SH-SY5Y (cell line): ENCODE data around the gene PEDS1.

Experiments
- GATA2 ChIP-seq: IDR thresholded peaks from 2 replicates; pipeline ENCODE4 v1.6.1; 2011; ENCODE audit warnings: mild to moderate bottlenecking, low read depth, low read length
- GATA3 ChIP-seq: IDR thresholded peaks from 2 replicates; pipeline ENCODE4 v1.6.1; 2011; ENCODE audit warnings: low read depth, mild to moderate bottlenecking, low read length, moderate library complexity

Gene PEDS1

GRCh38 chr20:50133474-50134217 lies 19.9 kb downstream of the PEDS1 start:
- TF ChIP-seq GATA2 (no peak), GATA3 (no peak)

- TF ChIP-seq GATA2 (no peak), GATA3 (no peak)
Observed at GRCh38 chr20:50133041-50133440, 20.5 kb downstream of the PEDS1 start.

- TF ChIP-seq GATA3 (no peak), GATA2 (no peak)
Observed at GRCh38 chr20:50130995-50131394, 22.5 kb downstream of the PEDS1 start.

GRCh38 chr20:50130356-50130723 lies 23.2 kb downstream of the PEDS1 start:
- TF ChIP-seq GATA3, result no peak
- TF ChIP-seq GATA2, result no peak

GRCh38 chr20:50129662-50130355 lies 23.7 kb downstream of the PEDS1 start:
- TF ChIP-seq GATA2 (no peak), GATA3 (no peak)

- TF ChIP-seq GATA3 (no peak), GATA2 (no peak)
Observed at GRCh38 chr20:50128520-50128905, 25.0 kb downstream of the PEDS1 start.

- no peak for TF ChIP-seq GATA3
- no peak for TF ChIP-seq GATA2
Observed at GRCh38 chr20:50127587-50128519, 25.7 kb downstream of the PEDS1 start.

- TF ChIP-seq GATA3 (no peak), GATA2 (no peak)
Observed at GRCh38 chr20:50126662-50127061, 26.9 kb downstream of the PEDS1 start.

- TF ChIP-seq GATA3 (no peak), GATA2 (no peak)
Observed at GRCh38 chr20:50125279-50125678, 28.2 kb downstream of the PEDS1 start.

GRCh38 chr20:50124496-50124895 lies 29.0 kb downstream of the PEDS1 start:
- no peak for TF ChIP-seq GATA3
- no peak for TF ChIP-seq GATA2

GRCh38 chr20:50123418-50123817 lies 30.1 kb downstream of the PEDS1 start:
- TF ChIP-seq GATA3 (no peak), GATA2 (no peak)

GRCh38 chr20:50122763-50123162 lies 30.8 kb downstream of the PEDS1 start:
- TF ChIP-seq GATA2 (no peak), GATA3 (no peak)

GRCh38 chr20:50121858-50122271 lies 31.7 kb downstream of the PEDS1 start:
- no peak for TF ChIP-seq GATA3
- TF ChIP-seq GATA2, result no peak
